Brain microvascular endothelial cell (primary cell): ENCODE results near the gene ALK.

Source experiments
- DNase-seq: peaks from one replicate; pipeline ENCODE4 v3.0.0-alpha.2; 2020
- H3K27ac ChIP-seq: fragments of 250-450 bp; sonication (Bioruptor Pico); 2 replicates; pipeline ENCODE4 v1.5.1; 2020; ENCODE audit warnings: mild to moderate bottlenecking, moderate library complexity
- H3K27me3 ChIP-seq: fragments of 250-450 bp; sonication (Bioruptor Pico); replicated peaks from 2 replicates; pipeline ENCODE4 v1.5.1; 2020; ENCODE audit warnings: mild to moderate bottlenecking
- H3K36me3 ChIP-seq: fragments of 250-450 bp; sonication (Bioruptor Pico); replicated peaks from 2 replicates; pipeline ENCODE4 v1.5.1; 2020; ENCODE audit warnings: mild to moderate bottlenecking
- H3K4me3 ChIP-seq: 2 replicates; pipeline ENCODE4 v1.5.1; 2011; ENCODE audit warnings: low read depth, mild to moderate bottlenecking, control low read depth, low read length, moderate library complexity
- in situ Hi-C: cut with HindIII; loops from 2 replicates; pipeline ENCODE4 v1.10.0; 2017; ENCODE audit warnings: low sequenced_read_pairs, low pct_ligation_motif_present
- TF ChIP-seq, protein P1 (sequence below): IDR thresholded peaks from 2 replicates; pipeline ENCODE4 v1.5.1; 2011; ENCODE audit warnings: low read depth, mild to moderate bottlenecking, moderate library complexity, low read length, control low read depth, inconsistent platforms; ENCODE audit errors: missing control alignments

The ALK gene

DNA sequence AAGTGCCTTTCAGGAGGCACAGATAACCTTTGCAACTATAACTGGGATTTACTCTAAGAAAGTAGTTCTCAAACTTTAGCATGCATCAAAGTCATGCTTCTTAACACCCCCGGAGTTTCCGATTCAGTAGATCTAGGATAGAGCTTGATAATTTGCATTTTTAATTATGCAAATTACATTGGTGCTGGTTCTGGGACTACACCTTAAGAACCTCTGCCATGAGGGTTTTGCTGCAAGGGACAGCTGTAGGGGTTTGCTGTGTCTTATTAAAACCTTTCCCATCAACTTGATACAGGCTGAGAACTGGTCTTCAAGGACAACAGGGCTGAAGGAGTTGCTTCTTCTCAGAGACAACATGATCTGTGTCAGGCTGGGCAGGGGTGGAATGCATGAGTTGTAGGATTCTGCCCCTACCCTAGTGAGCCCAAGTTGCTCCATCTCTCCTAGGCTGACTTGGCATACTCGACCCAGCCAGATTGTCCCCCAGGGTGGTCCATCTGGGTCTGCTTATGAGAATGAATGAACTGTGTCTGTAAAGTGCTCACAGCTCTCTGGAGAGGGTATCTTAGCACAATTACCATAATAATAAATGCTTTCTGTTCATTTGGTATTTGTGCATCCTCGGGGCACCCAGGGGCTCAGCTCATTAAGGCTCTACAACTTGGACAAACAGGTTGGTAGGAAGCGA, 573.5 kb downstream of the ALK start:
- DNase-seq, result no peak
- Histone ChIP-seq H3K36me3 (no peaks in the 10 kb centered on the region), H3K27ac (no peak overlapping the region), H3K27me3 (no peaks in the 10 kb centered on the region), H3K4me3 (no peak overlapping the region)
- TF ChIP-seq, protein P1, sequence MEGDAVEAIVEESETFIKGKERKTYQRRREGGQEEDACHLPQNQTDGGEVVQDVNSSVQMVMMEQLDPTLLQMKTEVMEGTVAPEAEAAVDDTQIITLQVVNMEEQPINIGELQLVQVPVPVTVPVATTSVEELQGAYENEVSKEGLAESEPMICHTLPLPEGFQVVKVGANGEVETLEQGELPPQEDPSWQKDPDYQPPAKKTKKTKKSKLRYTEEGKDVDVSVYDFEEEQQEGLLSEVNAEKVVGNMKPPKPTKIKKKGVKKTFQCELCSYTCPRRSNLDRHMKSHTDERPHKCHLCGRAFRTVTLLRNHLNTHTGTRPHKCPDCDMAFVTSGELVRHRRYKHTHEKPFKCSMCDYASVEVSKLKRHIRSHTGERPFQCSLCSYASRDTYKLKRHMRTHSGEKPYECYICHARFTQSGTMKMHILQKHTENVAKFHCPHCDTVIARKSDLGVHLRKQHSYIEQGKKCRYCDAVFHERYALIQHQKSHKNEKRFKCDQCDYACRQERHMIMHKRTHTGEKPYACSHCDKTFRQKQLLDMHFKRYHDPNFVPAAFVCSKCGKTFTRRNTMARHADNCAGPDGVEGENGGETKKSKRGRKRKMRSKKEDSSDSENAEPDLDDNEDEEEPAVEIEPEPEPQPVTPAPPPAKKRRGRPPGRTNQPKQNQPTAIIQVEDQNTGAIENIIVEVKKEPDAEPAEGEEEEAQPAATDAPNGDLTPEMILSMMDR, result no peak
- in situ Hi-C loops, result no loop called here

DNA sequence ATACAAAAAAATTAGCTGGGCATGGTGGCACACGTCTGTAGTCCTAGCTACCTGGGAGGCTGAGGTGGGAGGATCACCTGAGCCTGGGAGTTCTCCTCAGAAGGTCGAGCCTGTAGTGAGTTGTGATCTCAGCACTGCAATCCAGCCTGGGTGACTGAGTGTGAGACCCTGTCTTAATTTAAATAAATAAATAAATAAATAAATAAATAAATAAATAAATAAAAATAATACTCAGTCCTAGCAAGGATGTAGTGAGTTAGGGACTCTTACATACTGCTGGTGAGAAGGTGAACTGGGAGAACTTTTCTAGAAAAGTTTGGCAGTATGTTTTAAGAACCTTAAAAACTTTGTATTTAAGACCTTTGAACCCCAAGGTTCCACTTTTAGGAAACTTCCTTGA, 576.1 kb downstream of the ALK start:
- in situ Hi-C loops, result no loop called here
- Histone ChIP-seq H3K27me3 (no peaks in the 10 kb centered on the region), H3K36me3 (no peaks in the 10 kb centered on the region), H3K4me3 (no peak overlapping the region), H3K27ac (no peak overlapping the region)
- TF ChIP-seq, protein P1, result no peak
- no peak for DNase-seq

DNA sequence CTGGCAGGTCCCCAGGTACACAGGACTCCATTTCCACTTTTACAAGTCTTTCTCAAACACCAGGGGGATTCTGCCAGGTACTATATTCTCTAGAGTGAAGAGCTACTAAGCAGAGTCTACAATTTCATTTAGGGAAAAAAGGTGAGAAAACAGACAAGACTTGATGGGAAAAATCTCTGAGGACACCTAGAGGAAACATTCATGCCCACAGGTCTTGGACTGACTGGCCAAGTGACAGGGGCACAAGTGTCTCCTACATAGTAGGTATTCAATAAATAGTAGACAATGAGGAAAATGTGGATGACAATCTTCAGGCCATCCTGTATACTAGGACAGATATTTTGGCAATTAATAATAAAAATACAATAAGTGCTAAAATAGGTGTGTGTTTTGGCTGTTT, 577.6 kb downstream of the ALK start:
- Histone ChIP-seq H3K4me3 (no peak overlapping the region), H3K36me3 (no peaks in the 10 kb centered on the region), H3K27me3 (no peaks in the 10 kb centered on the region), H3K27ac (no peak overlapping the region)
- TF ChIP-seq, protein P1, result no peak
- in situ Hi-C loops, result no loop called here
- no peak for DNase-seq

DNA sequence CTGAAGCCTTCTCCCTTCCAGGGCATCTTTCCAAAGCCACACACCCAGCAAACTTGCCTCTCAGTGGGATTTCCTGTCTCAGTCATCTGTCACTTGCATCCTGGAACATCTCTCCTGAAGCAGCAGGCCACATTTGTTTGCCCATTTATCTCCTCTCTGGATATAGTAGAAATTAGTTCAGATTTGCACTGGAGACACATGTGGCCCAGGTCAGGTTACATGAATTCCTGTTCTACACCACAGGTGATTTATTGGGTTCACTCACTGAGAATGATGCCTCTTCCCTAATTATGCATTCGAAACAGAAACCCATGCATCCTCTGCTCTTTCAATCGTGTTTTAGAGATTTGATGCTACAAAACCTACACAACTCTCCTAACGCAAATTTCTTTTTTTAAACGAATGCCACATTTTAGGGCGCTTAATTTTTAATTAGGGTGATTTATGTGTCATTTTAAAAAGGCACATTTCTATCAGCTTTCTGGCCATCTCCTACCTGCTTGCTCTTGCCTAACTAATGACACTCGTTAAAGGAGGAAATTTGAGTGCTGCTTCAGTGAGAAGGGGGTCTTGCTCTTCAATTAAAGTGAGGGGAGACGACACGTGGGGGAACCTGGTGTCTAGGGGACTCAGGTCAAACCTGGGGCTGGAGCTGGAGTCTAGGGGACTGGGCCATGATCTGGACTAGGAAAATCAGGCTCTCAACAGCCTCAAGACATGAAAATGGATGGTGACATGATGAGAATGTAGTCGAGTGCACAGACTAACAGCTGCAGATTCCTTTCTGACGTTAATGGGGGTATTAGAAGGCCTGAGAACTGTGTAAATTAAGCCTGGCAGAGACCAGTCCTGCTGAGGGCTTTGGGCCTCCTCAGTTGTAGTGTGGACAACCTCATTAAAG, 584.8 kb downstream of the ALK start:
- H3K4me3 ChIP-seq, result no peak overlapping the region
- H3K27ac ChIP-seq, result no peak overlapping the region
- in situ Hi-C loops, result no loop called here
- no peak for DNase-seq
- H3K36me3 ChIP-seq, result no peaks in the 10 kb centered on the region
- TF ChIP-seq, protein P1, result no peak
- no peaks in the 10 kb centered on the region for H3K27me3 ChIP-seq

DNA sequence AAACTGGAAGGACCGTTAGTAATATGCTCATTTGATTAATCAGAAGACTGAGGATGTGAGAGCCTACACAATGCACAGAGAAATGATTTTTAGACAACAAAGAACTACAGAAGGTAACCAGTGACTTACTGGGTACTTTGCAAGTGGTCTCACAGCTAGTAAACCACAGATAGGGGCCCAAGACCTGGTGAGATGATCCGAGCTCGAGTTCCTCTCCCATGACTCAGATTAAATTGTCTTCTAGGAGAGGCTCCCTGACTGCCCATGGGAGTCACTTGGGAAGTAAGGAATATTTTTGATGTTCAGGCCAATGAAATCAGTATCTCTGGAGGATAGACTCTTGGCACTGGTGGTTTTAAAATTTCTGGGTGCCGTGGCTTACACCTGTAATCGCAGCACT, 586.0 kb downstream of the ALK start:
- H3K4me3 ChIP-seq, result no peak overlapping the region
- no peaks in the 10 kb centered on the region for H3K27me3 ChIP-seq
- DNase-seq, result no peak
- TF ChIP-seq, protein P1, result no peak
- H3K36me3 ChIP-seq, result no peaks in the 10 kb centered on the region
- H3K27ac ChIP-seq, result no peak overlapping the region
- in situ Hi-C loops, result no loop called here
